H1 (cell line): Measurements from ENCODE around the gene RIN3. TPM values are rescaled to one million over a fixed set of nuclear protein-coding genes. Genes with fewer than 3 reads are reported as not detected.

Experiments used
- CTCF ChIA-PET: fragments of 300-600 bp; sonication (Branson Sonifier 250); formaldehyde crosslinking; loops from one replicate; lab custom pipeline; 2021; ENCODE audit not compliant: partially characterized antibody; lab: Charles Lee
- POLR2A ChIA-PET: fragments of 300-600 bp; sonication (Branson Sonifier 250); formaldehyde crosslinking; loops from one replicate; lab custom pipeline; 2021; ENCODE audit warnings: inconsistent platforms; ENCODE audit not compliant: partially characterized antibody; lab: Charles Lee
- DNase-seq, 2 experiments: peaks; one replicate each; pipeline versions ENCODE4 v3.0.0 to v3.0.0-alpha.2; 2010 to 2022; ENCODE audit warnings: low spot score in 2 of 2, low read depth in 1 of 2, mixed read lengths in 1 of 2
- FAIRE-seq: peaks from 2 replicates; lab custom pipeline; 2011; peaks lifted over from hg19 to GRCh38; lab: Jason Lieb, UNC
- H2AFZ ChIP-seq: 2 replicates; pipeline ENCODE4 v1.8.1; 2012; ENCODE audit warnings: low read length, inconsistent platforms
- H2AK5ac ChIP-seq: 2 replicates; pipeline ENCODE4 v1.6.1; 2013; ENCODE audit warnings: low read depth, low read length
- H2BK120ac ChIP-seq: replicated peaks from 2 replicates; pipeline ENCODE3; 2013; ENCODE audit warnings: low read depth, low read length, inconsistent platforms
- H2BK12ac ChIP-seq: 2 replicates; pipeline ENCODE4 v1.6.1; 2013; ENCODE audit warnings: low read depth, low read length
- H2BK15ac ChIP-seq: 2 replicates; pipeline ENCODE4 v1.6.1; 2013; ENCODE audit warnings: low read length
- H2BK20ac ChIP-seq: 2 replicates; pipeline ENCODE4 v1.6.1; 2013; ENCODE audit warnings: low read length
- H2BK5ac ChIP-seq: 2 replicates; pipeline ENCODE4 v1.6.1; 2013; ENCODE audit warnings: low read depth, low read length
- H3K14ac ChIP-seq: 2 replicates; pipeline ENCODE4 v1.6.1; 2013; ENCODE audit warnings: inconsistent platforms; ENCODE audit not compliant: insufficient read length
- H3K18ac ChIP-seq: 2 replicates; pipeline ENCODE4 v1.6.1; 2013; ENCODE audit warnings: low read length; ENCODE audit errors: extremely low read depth
- H3K23ac ChIP-seq: 2 replicates; pipeline ENCODE4 v1.6.1; 2013; ENCODE audit warnings: inconsistent platforms; ENCODE audit not compliant: insufficient read length
- H3K23me2 ChIP-seq: 2 replicates; pipeline ENCODE4 v1.6.1; 2013; ENCODE audit warnings: low read depth, low read length
- H3K27ac ChIP-seq: 2 replicates; pipeline ENCODE4 v1.6.1; 2011; ENCODE audit warnings: low read depth, low read length, inconsistent platforms
- H3K27me3 ChIP-seq, 4 experiments: replicated peaks in 1 of 4; 1 replicate in 1 of 4; 2 replicates in 3 of 4; pipeline versions ENCODE4 v1.6.1 to v1.8.1; 2011 to 2013; ENCODE audit warnings: low read length in 3 of 4, mild to moderate bottlenecking in 3 of 4, inconsistent platforms in 2 of 4, mixed read lengths in 2 of 4, moderate library complexity in 1 of 4; ENCODE audit not compliant: control insufficient read depth in 3 of 4, insufficient read depth in 3 of 4; ENCODE audit errors: extremely low read depth in 1 of 4
- H3K36me3 ChIP-seq, 4 experiments: 2 replicates each; pipeline versions ENCODE4 v1.6.1 to v1.8.1; 2011 to 2013; ENCODE audit warnings: mild to moderate bottlenecking in 4 of 4, low read length in 3 of 4, moderate library complexity in 2 of 4, control low read depth in 1 of 4, inconsistent platforms in 1 of 4; ENCODE audit not compliant: insufficient read depth in 4 of 4, control insufficient read depth in 2 of 4
- H3K4ac ChIP-seq: replicated peaks from 2 replicates; pipeline ENCODE3; 2013; ENCODE audit warnings: low read length, low read depth, mixed read lengths, inconsistent platforms; ENCODE audit not compliant: insufficient read length
- H3K4me1 ChIP-seq, 4 experiments: replicated peaks in 1 of 4; 1 replicate in 1 of 4; 2 replicates in 3 of 4; pipeline versions ENCODE4 v1.6.1 to v1.8.1; 2011 to 2013; ENCODE audit warnings: low read length in 3 of 4, inconsistent platforms in 2 of 4, mixed read lengths in 1 of 4; ENCODE audit not compliant: insufficient read depth in 4 of 4, control insufficient read depth in 3 of 4
- H3K4me2 ChIP-seq, 2 experiments: 2 replicates each; pipeline versions ENCODE4 v1.6.1 to v1.8.1; 2011 to 2013; ENCODE audit warnings: low read depth in 2 of 2, low read length in 2 of 2, control low read depth in 1 of 2, inconsistent platforms in 1 of 2, mild to moderate bottlenecking in 1 of 2; ENCODE audit not compliant: insufficient read depth in 1 of 2
- H3K4me3 ChIP-seq, 4 experiments: fragments of 200-600, 300-600 bp in 1 of 4; sonication (generic), shearing (Covaris generic), sonication (Bioruptor Twin) in 1 of 4; 2 replicates each; pipeline versions ENCODE4 v1.5.1 to v1.8.1; 2011 to 2016; ENCODE audit warnings: low read length in 4 of 4, low read depth in 3 of 4, control low read depth in 2 of 4, inconsistent platforms in 2 of 4, mild to moderate bottlenecking in 2 of 4, mixed read lengths in 1 of 4, moderate library complexity in 1 of 4; ENCODE audit not compliant: insufficient read depth in 2 of 4; ENCODE audit errors: extremely low read depth in 1 of 4
- H3K56ac ChIP-seq: replicated peaks from 2 replicates; pipeline ENCODE3; 2013; ENCODE audit warnings: low read depth, mild to moderate bottlenecking, mixed read lengths, low read length, inconsistent platforms; ENCODE audit not compliant: insufficient read length
- H3K79me1 ChIP-seq: 2 replicates; pipeline ENCODE4 v1.6.1; 2013; ENCODE audit warnings: low read depth, low read length, control low read depth
- H3K79me2 ChIP-seq, 2 experiments: 2 replicates each; pipeline versions ENCODE4 v1.6.1 to v1.8.1; 2012 to 2013; ENCODE audit warnings: low read length in 2 of 2, mild to moderate bottlenecking in 2 of 2, inconsistent platforms in 1 of 2; ENCODE audit not compliant: insufficient read depth in 2 of 2, control insufficient read depth in 1 of 2
- H3K9ac ChIP-seq, 4 experiments: replicated peaks in 1 of 4; 1 replicate in 1 of 4; 2 replicates in 3 of 4; pipeline versions ENCODE4 v1.6.1 to v1.8.1; 2011 to 2013; ENCODE audit warnings: low read depth in 3 of 4, low read length in 3 of 4, control low read depth in 2 of 4, mild to moderate bottlenecking in 2 of 4, moderate library complexity in 2 of 4, inconsistent platforms in 1 of 4; ENCODE audit errors: extremely low read depth in 1 of 4
- H3K9me3 ChIP-seq, 2 experiments: 2 replicates each; pipeline versions ENCODE4 v1.6.1 to v1.8.1; 2012 to 2013; ENCODE audit warnings: mild to moderate bottlenecking in 2 of 2, moderate library complexity in 2 of 2, control low read depth in 1 of 2, inconsistent platforms in 1 of 2, low read depth in 1 of 2, low read length in 1 of 2, mixed read lengths in 1 of 2; ENCODE audit not compliant: insufficient read depth in 2 of 2
- H4K20me1 ChIP-seq, 2 experiments: replicated peaks in 1 of 2; 2 replicates each; pipeline versions ENCODE3 to v1.8.1; 2011 to 2013; ENCODE audit warnings: inconsistent platforms in 2 of 2, low read length in 2 of 2, mild to moderate bottlenecking in 1 of 2; ENCODE audit not compliant: insufficient read depth in 2 of 2, control insufficient read depth in 1 of 2
- H4K5ac ChIP-seq: 2 replicates; pipeline ENCODE4 v1.6.1; 2013; ENCODE audit warnings: low read length, low read depth, mixed read lengths, inconsistent platforms; ENCODE audit not compliant: insufficient read length
- H4K8ac ChIP-seq: 2 replicates; pipeline ENCODE4 v1.8.0; 2013; ENCODE audit warnings: mild to moderate bottlenecking, moderate library complexity, low read length, inconsistent platforms; ENCODE audit not compliant: insufficient read depth; ENCODE audit errors: extremely low read depth
- H4K91ac ChIP-seq: replicated peaks from 2 replicates; pipeline ENCODE3; 2013; ENCODE audit warnings: low read length, mixed read lengths, inconsistent platforms; ENCODE audit not compliant: insufficient read length
- WGBS, 2 experiments: shearing (Covaris generic) in 1 of 2; methylation state at CpG; one replicate each; pipeline versions ENCODE4 v1.1.6 to v1.1.7; 2013 to 2015; ENCODE audit warnings: low lambda C conversion rate in 2 of 2, mixed read lengths in 2 of 2, inconsistent platforms in 1 of 2, low coverage in 1 of 2, missing lambda C conversion rate in 1 of 2; ENCODE audit not compliant: insufficient replicate concordance in 2 of 2, insufficient coverage in 1 of 2, insufficient read length in 1 of 2; ENCODE audit errors: extremely low coverage in 1 of 2, missing lambda C conversion rate in 1 of 2; 5-methylcytosine and 5-hydroxymethylcytosine counted together
- polyA plus RNA-seq, 7 experiments: library from polyadenylated mRNA; depleted of rRNA in 3 of 7; stranded (reverse) in 5 of 7; unstranded in 2 of 7; fragments of >200 nt in 5 of 7; fragments of 200-250 nt in 2 of 7; gene quantifications; 1 replicate in 5 of 7; 2 replicates in 1 of 7; 4 replicates in 1 of 7; pipeline versions ENCODE4 v1.2.1 to v1.2.3, GENCODE V29; 2011 to 2013; ENCODE audit warnings: missing spikeins in 2 of 7, mixed read lengths in 2 of 7
- total RNA-seq: library from RNA; stranded (reverse); fragmentation: NEBNext Ultra II Directional; extraction: Animal tissue kit (Norgen Biotek cat#: 25700); gene quantifications from 2 replicates; pipeline ENCODE4 v1.2.1, GENCODE V29; 2021

Gene RIN3
- total and polyA plus RNA-seq, 2 of the 8 experiments (the other 6 are each of a cell fraction or from before 2014, with no cell fraction given): 0.59 to 1.5 TPM

- H3K18ac ChIP-seq: no peak overlapping the region
- no peak overlapping the region; the same call in 1 of the 2 replicates for H2BK5ac ChIP-seq
- ChIA-PET POLR2A (interaction anchor here (5.3 kb wide), 1 partner anchor 14 kb away, joined by 19 read pairs; the partner anchor contains the start of gene LGMN), CTCF (interaction anchor here (0.5 to 2.0 kb wide), 3 partner anchors 20 to 193 kb away, joined by 3 to 5 read pairs (median 4); no protein-coding TSS in a partner anchor)
- no peak overlapping the region for H2AK5ac ChIP-seq
- no peak overlapping the region for H2BK12ac ChIP-seq
- H3K9me3 ChIP-seq: no peaks in the 10 kb centered on the region
- H3K4ac ChIP-seq: no peak overlapping the region
- H3K23me2 ChIP-seq: no peaks in the 10 kb centered on the region
- peaks cover 0 to 17% of the 10 kb centered on the region in 2 experiments; a peak in 3 of 4 replicates for H3K79me2 ChIP-seq
- DNase-seq (no peak), FAIRE-seq (no peak)
- H2BK120ac ChIP-seq: no peak overlapping the region
- no peak overlapping the region for H3K4me2 ChIP-seq
- H4K20me1 ChIP-seq: peaks cover 0 to 2% of the 10 kb centered on the region in 2 experiments
- H3K14ac ChIP-seq: no peak overlapping the region
- peaks cover 4 to 14% (median 4%) of the 10 kb centered on the region in 4 experiments; a peak in 5 of 8 replicates for H3K36me3 ChIP-seq
- no peaks in the 10 kb centered on the region for H3K27me3 ChIP-seq
- H3K79me1 ChIP-seq: peaks cover 8% of the 10 kb centered on the region
- H2AFZ ChIP-seq: no peak overlapping the region
- H3K56ac ChIP-seq: no peak overlapping the region
- 89% methylated on average over 7 of the region's 7 CpGs; no CpG with 5 or more reads in 1 of the 2 experiments for WGBS, 2 experiments
- H4K8ac ChIP-seq: no peak overlapping the region
- H3K27ac ChIP-seq: no peak overlapping the region
- H2BK20ac ChIP-seq: no peak overlapping the region
- no peaks in the 10 kb centered on the region for H3K4me1 ChIP-seq
- H3K4me3 ChIP-seq: no peak overlapping the region
- no peak overlapping the region for H2BK15ac ChIP-seq
- no peak overlapping the region for H3K23ac ChIP-seq
- no peak overlapping the region for H4K5ac ChIP-seq
- no peak overlapping the region for H4K91ac ChIP-seq
- no peak overlapping the region for H3K9ac ChIP-seq
These were observed 221.0 kb downstream of the RIN3 start for GRCh38 chr14:92734618-92735017.
